ENCODE measurements around the gene SH3RF3.

Gene SH3RF3

DNA sequence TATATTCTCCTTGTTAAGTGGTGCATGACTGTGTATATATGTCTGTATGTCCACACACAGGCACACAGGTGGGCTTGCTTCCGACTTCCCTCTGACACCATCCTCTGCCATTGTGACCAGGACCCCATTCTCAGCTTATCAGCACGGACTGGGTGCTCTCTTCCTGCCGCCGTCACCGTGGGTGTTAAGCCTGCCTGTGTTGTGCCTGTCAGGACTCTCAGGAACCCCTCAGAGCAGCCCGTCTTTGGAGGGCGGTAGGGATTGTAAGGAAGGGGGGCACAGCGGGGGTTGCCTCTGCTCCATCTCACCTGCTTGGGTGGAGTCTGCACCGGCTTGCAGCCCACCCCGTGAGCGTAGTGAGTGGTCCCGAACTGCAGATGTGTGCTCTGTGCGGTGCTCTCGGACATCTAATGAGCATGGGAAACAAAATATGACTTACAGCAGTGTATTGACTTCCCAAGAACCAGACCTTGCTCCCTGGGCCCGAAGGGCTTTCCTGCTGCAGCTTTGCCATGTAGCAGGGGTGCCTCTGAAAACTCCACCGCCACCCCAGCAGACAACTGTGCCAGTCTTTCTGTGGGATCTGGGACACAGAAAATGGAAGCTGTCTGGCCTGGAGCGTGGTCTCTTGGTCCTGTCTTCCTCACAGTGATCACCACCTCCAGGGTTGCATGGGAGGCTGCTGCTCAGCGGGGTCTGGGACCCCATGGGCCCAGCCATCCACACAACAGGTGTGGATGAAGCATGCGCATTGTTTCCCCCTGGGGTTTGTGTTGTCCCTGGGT lies 58.9 kb downstream of the SH3RF3 start:
- H2AFZ ChIP-seq, result no peak overlapping the region
- no peak overlapping the region for H3K9ac ChIP-seq
- H3K4me2 ChIP-seq (ENCODE audit: low read length), result no peak overlapping the region
- H3K4me3 ChIP-seq (ENCODE audit: low read depth, low read length), result no peak overlapping the region
- no peak overlapping the region for H3K27ac ChIP-seq
- no peaks in the 10 kb centered on the region for H3K79me2 ChIP-seq
- H3K9me3 ChIP-seq (ENCODE audit: control insufficient read depth, low read length), result no peaks in the 10 kb centered on the region
- no peaks in the 10 kb centered on the region for H3K27me3 ChIP-seq (ENCODE audit: control insufficient read depth, insufficient read depth, low read length)
- H3K36me3 ChIP-seq (ENCODE audit: control insufficient read depth, insufficient read depth, low read length), result no peaks in the 10 kb centered on the region
- no peaks in the 10 kb centered on the region for H3K4me1 ChIP-seq
- TF ChIP-seq, protein P1, sequence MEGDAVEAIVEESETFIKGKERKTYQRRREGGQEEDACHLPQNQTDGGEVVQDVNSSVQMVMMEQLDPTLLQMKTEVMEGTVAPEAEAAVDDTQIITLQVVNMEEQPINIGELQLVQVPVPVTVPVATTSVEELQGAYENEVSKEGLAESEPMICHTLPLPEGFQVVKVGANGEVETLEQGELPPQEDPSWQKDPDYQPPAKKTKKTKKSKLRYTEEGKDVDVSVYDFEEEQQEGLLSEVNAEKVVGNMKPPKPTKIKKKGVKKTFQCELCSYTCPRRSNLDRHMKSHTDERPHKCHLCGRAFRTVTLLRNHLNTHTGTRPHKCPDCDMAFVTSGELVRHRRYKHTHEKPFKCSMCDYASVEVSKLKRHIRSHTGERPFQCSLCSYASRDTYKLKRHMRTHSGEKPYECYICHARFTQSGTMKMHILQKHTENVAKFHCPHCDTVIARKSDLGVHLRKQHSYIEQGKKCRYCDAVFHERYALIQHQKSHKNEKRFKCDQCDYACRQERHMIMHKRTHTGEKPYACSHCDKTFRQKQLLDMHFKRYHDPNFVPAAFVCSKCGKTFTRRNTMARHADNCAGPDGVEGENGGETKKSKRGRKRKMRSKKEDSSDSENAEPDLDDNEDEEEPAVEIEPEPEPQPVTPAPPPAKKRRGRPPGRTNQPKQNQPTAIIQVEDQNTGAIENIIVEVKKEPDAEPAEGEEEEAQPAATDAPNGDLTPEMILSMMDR (IDR thresholded peaks at IDR 0.05), result no peak

- Histone ChIP-seq H3K79me2 (no peaks in the 10 kb centered on the region), H3K27me3 (ENCODE audit: control insufficient read depth, insufficient read depth, low read length) (no peaks in the 10 kb centered on the region), H3K4me2 (ENCODE audit: low read length) (no peak overlapping the region), H3K4me3 (ENCODE audit: low read depth, low read length) (no peak overlapping the region), H3K9me3 (ENCODE audit: control insufficient read depth, low read length) (no peaks in the 10 kb centered on the region), H3K36me3 (ENCODE audit: control insufficient read depth, insufficient read depth, low read length) (no peaks in the 10 kb centered on the region), H2AFZ (no peak overlapping the region), H3K27ac (no peak overlapping the region), H3K9ac (no peak overlapping the region), H3K4me1 (no peaks in the 10 kb centered on the region)
- TF ChIP-seq, protein P1 (IDR thresholded peaks at IDR 0.05), result no peak
Observed at GRCh38 chr2:109188496-109188890, 59.5 kb downstream of the SH3RF3 start.

DNA sequence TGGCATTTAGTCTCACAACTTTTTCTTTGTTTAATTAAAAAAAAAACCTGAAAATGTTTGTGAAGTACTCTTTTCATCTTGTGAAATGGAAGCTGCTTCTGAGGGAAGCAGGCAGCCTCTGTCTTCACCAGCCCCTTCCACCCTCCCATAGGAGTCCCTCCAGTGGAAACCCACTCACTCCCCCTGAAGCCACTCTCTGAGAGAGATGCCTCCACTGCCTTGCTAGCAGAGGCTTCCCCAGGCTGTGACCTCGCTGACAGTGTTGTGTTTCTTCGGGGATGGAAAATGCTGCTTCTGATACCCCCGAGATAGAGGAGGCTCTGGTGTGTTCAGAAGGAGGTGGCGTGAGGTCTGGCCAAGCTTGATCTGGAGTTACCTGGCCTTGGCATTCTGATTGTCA lies 59.9 kb downstream of the SH3RF3 start:
- Histone ChIP-seq H3K4me1 (no peaks in the 10 kb centered on the region), H3K79me2 (no peaks in the 10 kb centered on the region), H2AFZ (no peak overlapping the region), H3K27me3 (ENCODE audit: control insufficient read depth, insufficient read depth, low read length) (no peaks in the 10 kb centered on the region), H3K4me3 (ENCODE audit: low read depth, low read length) (no peak overlapping the region), H3K4me2 (ENCODE audit: low read length) (no peak overlapping the region), H3K36me3 (ENCODE audit: control insufficient read depth, insufficient read depth, low read length) (no peaks in the 10 kb centered on the region), H3K9ac (no peak overlapping the region), H3K9me3 (ENCODE audit: control insufficient read depth, low read length) (no peaks in the 10 kb centered on the region), H3K27ac (no peak overlapping the region)
- TF ChIP-seq, protein P1 (IDR thresholded peaks at IDR 0.05), result no peak

DNA sequence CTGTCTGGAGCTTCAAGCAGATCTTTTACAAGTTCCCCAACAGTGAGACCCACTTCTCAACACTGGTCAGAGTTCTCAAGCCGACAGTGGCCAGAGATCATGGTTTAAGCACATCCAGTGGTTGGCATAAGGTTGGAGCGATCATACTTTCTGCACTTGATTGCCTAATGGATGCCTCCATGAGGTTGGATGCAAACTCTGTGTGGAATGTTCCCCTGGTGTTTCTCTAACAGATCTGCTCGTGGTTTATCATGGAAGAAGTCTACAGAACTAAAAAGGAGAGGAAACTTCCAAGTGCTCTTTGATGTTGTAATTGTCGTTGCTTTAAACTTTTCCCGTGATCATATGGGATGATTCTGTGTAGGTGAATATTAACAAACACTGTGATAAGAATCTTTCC lies 60.7 kb downstream of the SH3RF3 start:
- H3K4me2 ChIP-seq (ENCODE audit: low read length), result no peak overlapping the region
- H3K9ac ChIP-seq, result no peak overlapping the region
- H2AFZ ChIP-seq, result no peak overlapping the region
- H3K27me3 ChIP-seq (ENCODE audit: control insufficient read depth, insufficient read depth, low read length), result no peaks in the 10 kb centered on the region
- H3K9me3 ChIP-seq (ENCODE audit: control insufficient read depth, low read length), result no peaks in the 10 kb centered on the region
- H3K4me1 ChIP-seq, result no peaks in the 10 kb centered on the region
- no peak overlapping the region for H3K27ac ChIP-seq
- no peaks in the 10 kb centered on the region for H3K79me2 ChIP-seq
- H3K36me3 ChIP-seq (ENCODE audit: control insufficient read depth, insufficient read depth, low read length), result no peaks in the 10 kb centered on the region
- no peak overlapping the region for H3K4me3 ChIP-seq (ENCODE audit: low read depth, low read length)
- TF ChIP-seq, protein P1 (IDR thresholded peaks at IDR 0.05), result no peak
